Endodermal cell (in vitro differentiated cells): Measurements from ENCODE around the gene BRD3OS. TPM values are rescaled to one million over a fixed set of nuclear protein-coding genes. Genes with fewer than 3 reads are reported as not detected.

ENCODE experiments used
- DNase-seq: peaks from one replicate; pipeline ENCODE4 v3.0.0-alpha.2; 2017
- H3K27ac ChIP-seq: 2 replicates; pipeline ENCODE4 v1.5.1; 2013; ENCODE audit warnings: mild to moderate bottlenecking, low read depth, low read length, moderate library complexity
- H3K27me3 ChIP-seq: 2 replicates; pipeline ENCODE4 v1.6.1; 2013; ENCODE audit warnings: mild to moderate bottlenecking, low read length, moderate library complexity; ENCODE audit not compliant: insufficient read depth, control insufficient read depth, poor library complexity, severe bottlenecking
- H3K36me3 ChIP-seq: 2 replicates; pipeline ENCODE4 v1.7.0; 2013; ENCODE audit warnings: mild to moderate bottlenecking, low read length, moderate library complexity; ENCODE audit not compliant: control insufficient read depth, insufficient read depth
- H3K4me1 ChIP-seq: one replicate; pipeline ENCODE4 v1.7.0; 2013; ENCODE audit warnings: low read length; ENCODE audit not compliant: control insufficient read depth, insufficient read depth
- H3K4me3 ChIP-seq: 2 replicates; pipeline ENCODE4 v1.5.1; 2013; ENCODE audit warnings: mild to moderate bottlenecking, low read length, moderate library complexity
- H3K9ac ChIP-seq: 2 replicates; pipeline ENCODE4 v1.6.1; 2013; ENCODE audit warnings: mild to moderate bottlenecking, low read length, moderate library complexity; ENCODE audit not compliant: poor library complexity, severe bottlenecking; ENCODE audit errors: extremely low read depth
- H3K9me3 ChIP-seq: 2 replicates; pipeline ENCODE4 v1.6.1; 2013; ENCODE audit warnings: mild to moderate bottlenecking, low read length, moderate library complexity; ENCODE audit not compliant: control insufficient read depth
- H3K27ac Mint-ChIP-seq: 2 replicates; pipeline ENCODE4 v1.8.0; 2020; ENCODE audit warnings: mixed read lengths
- H3K27me3 Mint-ChIP-seq: 2 replicates; pipeline ENCODE4 v1.8.0; 2021; ENCODE audit warnings: mild to moderate bottlenecking, mixed read lengths; ENCODE audit not compliant: insufficient read depth
- H3K36me3 Mint-ChIP-seq: 2 replicates; pipeline ENCODE4 v1.8.0; 2020; ENCODE audit warnings: low read depth, mixed read lengths
- H3K4me1 Mint-ChIP-seq: 2 replicates; pipeline ENCODE4 v1.8.0; 2020; ENCODE audit warnings: mixed read lengths
- H3K4me3 Mint-ChIP-seq: 2 replicates; pipeline ENCODE4 v1.8.0; 2020; ENCODE audit warnings: mild to moderate bottlenecking, moderate library complexity, mixed read lengths
- H3K9me3 Mint-ChIP-seq: 2 replicates; pipeline ENCODE4 v1.8.0; 2020; ENCODE audit warnings: mild to moderate bottlenecking, mixed read lengths
- CTCF ChIP-seq: fragments of 200-600 bp; sonication (generic); conservative IDR thresholded peaks from 2 replicates; pipeline ENCODE4 v1.5.0; 2021; ENCODE audit warnings: antibody characterized with exemption, mild to moderate bottlenecking
- WGBS, 2 experiments: methylation state at CpG; one replicate each; pipeline versions ENCODE4 v1.1.5 to v1.1.7; 2013; ENCODE audit warnings: missing lambda C conversion rate in 2 of 2, mixed read lengths in 1 of 2; ENCODE audit not compliant: insufficient coverage in 1 of 2, insufficient read length in 1 of 2; 5-methylcytosine and 5-hydroxymethylcytosine counted together
- total RNA-seq, 2 donors: library from RNA; stranded (reverse); fragmentation: NEBNext Ultra II Directional in 1 of 2; extraction: Animal tissue kit (Norgen Biotek cat#: 25700) in 1 of 2; gene quantifications; 2 replicates in 1 of 2; 3 replicates in 1 of 2; pipeline ENCODE4 v1.2.1, GENCODE V29; 2021

BRD3OS gene
- total RNA-seq, 2 donors from 2014 or later, result 19.0 to 26.5 TPM

- 0 to 1% methylated on average over 52 to 124 of the region's 124 CpGs for WGBS, 2 experiments
- Mint-ChIP-seq H3K27me3 (no peaks in the 10 kb centered on the region), H3K4me3 (peak within 1 kb of the TSS; percentile 75), H3K27ac (no peak within 1 kb of the TSS), H3K36me3 (no peaks in the 10 kb centered on the region), H3K9me3 (no peaks in the 10 kb centered on the region), H3K4me1 (peaks cover 10% of the 10 kb centered on the region)
- H3K4me1 ChIP-seq, result peaks cover 10% of the 10 kb centered on the region
- no peaks in the 10 kb centered on the region for H3K9me3 ChIP-seq
- peak within 1 kb of the TSS; percentile 90 for H3K4me3 ChIP-seq
- peak; percentile 83 for DNase-seq
- no peaks in the 10 kb centered on the region for H3K27me3 ChIP-seq
- H3K36me3 ChIP-seq, result no peaks in the 10 kb centered on the region
- TF ChIP-seq CTCF, result no peak
- H3K9ac ChIP-seq, result peak within 1 kb of the TSS; percentile 81
- H3K27ac ChIP-seq, result peak within 1 kb of the TSS; percentile 86
Observed at GRCh38 chr9:133991964-133992779, 33.1 kb upstream of the BRD3OS start, which contains the start of gene VAV2. Gene VAV2, minus strand, starts transcription at chr9:133992324. Its CDS starts 46 bp downstream, at chr9:133992278.

GRCh38 chr9:133992780-133993634 lies 32.3 kb upstream of the BRD3OS start:
- Histone ChIP-seq H3K9ac (peak overlapping the region; percentile 81), H3K27ac (peak overlapping the region; percentile 60), H3K9me3 (no peaks in the 10 kb centered on the region), H3K4me1 (peaks cover 10% of the 10 kb centered on the region), H3K4me3 (peak overlapping the region; percentile 90), H3K36me3 (no peaks in the 10 kb centered on the region), H3K27me3 (no peaks in the 10 kb centered on the region)
- Mint-ChIP-seq H3K27me3 (no peaks in the 10 kb centered on the region), H3K27ac (no peak overlapping the region), H3K4me1 (peaks cover 10% of the 10 kb centered on the region), H3K36me3 (no peaks in the 10 kb centered on the region), H3K9me3 (no peaks in the 10 kb centered on the region), H3K4me3 (peak overlapping the region; percentile 75)
- peak; percentile 66 for TF ChIP-seq CTCF
- DNase-seq, result peak; percentile 89
- 1% methylated on average over 40 to 74 of the region's 74 CpGs for WGBS, 2 experiments

- Histone ChIP-seq H3K9ac (no peak overlapping the region), H3K9me3 (no peaks in the 10 kb centered on the region), H3K36me3 (no peaks in the 10 kb centered on the region), H3K27ac (no peak overlapping the region), H3K27me3 (no peaks in the 10 kb centered on the region), H3K4me1 (peaks cover 10% of the 10 kb centered on the region), H3K4me3 (peak overlapping the region; percentile 90)
- Mint-ChIP-seq H3K27ac (no peak overlapping the region), H3K4me1 (peaks cover 5% of the 10 kb centered on the region), H3K4me3 (peak overlapping the region; percentile 75), H3K36me3 (no peaks in the 10 kb centered on the region), H3K9me3 (no peaks in the 10 kb centered on the region), H3K27me3 (no peaks in the 10 kb centered on the region)
- 79 to 88% methylated on average over 7 to 16 of the region's 16 CpGs for WGBS, 2 experiments
- TF ChIP-seq CTCF, result no peak
- no peak for DNase-seq
Observed at GRCh38 chr9:133993635-133994253, 31.5 kb upstream of the BRD3OS start.
